ENCODE results near the gene COBL.
A peak's percentile ranks its signal among the peaks of the same experiment; 100 is the strongest.

COBL gene

GRCh38 chr7:51022821-51023220 is 293.8 kb downstream of the COBL start:
- DNase-seq (ENCODE audit: extremely low read depth, low read depth) = no peak
- no peak overlapping the region for H3K4me3 ChIP-seq (replicated peaks; ENCODE audit: low read depth, low read length)
- no peak for TF ChIP-seq CTCF (IDR thresholded peaks at IDR 0.05; ENCODE audit: low read depth, low read length, missing control alignments)

DNA sequence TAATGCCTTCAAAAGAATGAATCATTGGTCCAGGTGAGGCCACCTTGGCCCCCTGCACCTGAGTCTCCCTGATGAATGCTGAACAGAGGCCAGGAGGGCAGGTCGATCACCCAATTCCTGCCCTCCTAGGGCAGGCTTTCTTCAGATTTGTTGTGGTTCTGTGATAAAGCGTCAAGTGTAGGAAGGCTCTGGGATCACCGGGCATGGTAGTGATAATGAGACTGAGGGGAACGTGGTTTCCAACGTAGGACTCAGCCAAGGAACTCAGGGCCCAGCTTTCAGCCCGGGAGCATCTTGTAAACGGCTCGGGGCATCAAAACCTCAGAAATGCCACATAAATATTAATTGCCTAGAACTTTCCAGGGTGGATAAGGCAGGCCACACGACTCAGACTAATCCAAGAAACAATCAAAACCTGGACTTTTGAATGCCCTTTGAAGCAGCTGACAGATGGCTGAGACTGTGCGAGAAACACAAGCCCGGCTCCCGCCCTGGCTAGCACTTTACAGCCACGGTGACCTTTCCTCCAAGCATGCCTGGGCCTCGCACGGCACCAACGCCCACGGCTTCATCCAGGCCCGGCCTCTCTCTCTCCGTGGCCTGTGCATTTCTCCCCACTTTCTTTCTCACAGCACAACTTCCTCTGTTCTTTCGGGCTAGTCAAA is 294.6 kb downstream of the COBL start:
- no peak for TF ChIP-seq CTCF (IDR thresholded peaks at IDR 0.05; ENCODE audit: low read depth, low read length, missing control alignments)
- H3K4me3 ChIP-seq (replicated peaks; ENCODE audit: low read depth, low read length) = no peak overlapping the region
- no peak for DNase-seq (ENCODE audit: extremely low read depth, low read depth)

- DNase-seq (ENCODE audit: extremely low read depth, low read depth) = no peak
- no peak for TF ChIP-seq CTCF (IDR thresholded peaks at IDR 0.05; ENCODE audit: low read depth, low read length, missing control alignments)
- H3K4me3 ChIP-seq (replicated peaks; ENCODE audit: low read depth, low read length) = no peak overlapping the region
Measured at GRCh38 chr7:51020944-51021343, 295.7 kb downstream of the COBL start.

DNA sequence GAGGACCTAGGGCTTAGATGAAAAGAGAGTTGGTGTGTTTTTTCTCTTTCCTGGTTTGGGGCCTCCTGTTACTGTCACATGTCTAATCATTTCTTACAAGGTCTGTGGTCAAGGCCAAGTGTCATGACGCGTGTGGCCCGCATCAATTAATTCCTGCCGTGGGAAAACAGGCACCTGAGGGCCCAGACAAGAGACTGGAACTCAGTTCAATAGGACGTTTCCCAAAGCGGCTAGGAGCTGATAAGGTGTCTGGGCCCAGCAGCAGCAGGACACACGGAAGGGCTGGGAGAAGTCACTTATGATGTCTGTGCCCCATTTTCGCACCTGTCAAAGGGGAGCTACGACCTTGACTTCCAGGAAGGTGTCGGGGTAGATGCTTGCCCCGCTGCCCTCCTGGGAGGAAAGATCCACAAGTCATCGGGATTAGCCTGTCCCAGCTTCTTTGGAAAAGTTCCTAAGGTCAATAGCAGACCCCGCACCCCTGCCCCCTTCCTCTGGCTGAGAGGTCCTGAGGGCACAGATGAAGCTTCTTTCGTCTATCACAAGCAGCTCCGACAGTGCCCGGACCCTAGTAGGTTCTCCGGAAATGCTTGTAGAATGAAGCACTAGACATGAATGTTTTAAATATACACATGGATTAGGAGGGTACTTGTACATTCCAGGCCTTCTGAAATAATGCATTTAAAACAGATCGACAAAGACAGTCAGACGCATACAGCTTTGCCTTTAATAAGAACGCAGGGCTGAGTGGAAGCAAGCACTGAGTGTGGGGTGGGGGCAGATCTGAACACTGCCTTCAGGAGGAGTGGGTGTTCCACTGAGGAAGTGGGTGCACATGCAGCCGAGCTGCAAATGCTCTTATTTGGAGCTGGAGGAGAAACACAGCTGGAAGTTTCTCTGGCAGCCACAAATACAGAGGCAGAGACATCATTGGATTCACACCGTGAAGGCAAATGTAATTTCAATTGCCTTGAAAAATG is 296.4 kb downstream of the COBL start:
- TF ChIP-seq CTCF (IDR thresholded peaks at IDR 0.05; ENCODE audit: low read depth, low read length, missing control alignments) = no peak
- H3K4me3 ChIP-seq (replicated peaks; ENCODE audit: low read depth, low read length) = no peak overlapping the region
- DNase-seq (ENCODE audit: extremely low read depth, low read depth) = no peak

GRCh38 chr7:51019191-51019844 is 297.3 kb downstream of the COBL start:
- no peak overlapping the region for H3K4me3 ChIP-seq (replicated peaks; ENCODE audit: low read depth, low read length)
- no peak for TF ChIP-seq CTCF (IDR thresholded peaks at IDR 0.05; ENCODE audit: low read depth, low read length, missing control alignments)
- DNase-seq (ENCODE audit: extremely low read depth, low read depth) = peak; percentile 17

- no peak overlapping the region for H3K4me3 ChIP-seq (replicated peaks; ENCODE audit: low read depth, low read length)
- no peak for DNase-seq (ENCODE audit: extremely low read depth, low read depth)
- TF ChIP-seq CTCF (IDR thresholded peaks at IDR 0.05; ENCODE audit: low read depth, low read length, missing control alignments) = no peak
Measured at GRCh38 chr7:51017576-51018535, 298.8 kb downstream of the COBL start.

All from HFF-Myc (cell line).